Stimulated activated CD8-positive, alpha-beta memory T cell treated with anti-CD3 and anti-CD28 coated beads, Interleukin-7, amount 100 ng/mL, for 24 hours (primary cell): ENCODE results near the gene TRAPPC12.
"Not testable (repeated sequence)": the region's sequence is repeated elsewhere in the genome, so short reads cannot be mapped to it uniquely, and the experiment has no call there.

ENCODE experiments used
- DNase-seq: peaks from one replicate; pipeline ENCODE4 v3.0.0-alpha.2; 2020; ENCODE audit warnings: low read depth

The TRAPPC12 gene

DNA sequence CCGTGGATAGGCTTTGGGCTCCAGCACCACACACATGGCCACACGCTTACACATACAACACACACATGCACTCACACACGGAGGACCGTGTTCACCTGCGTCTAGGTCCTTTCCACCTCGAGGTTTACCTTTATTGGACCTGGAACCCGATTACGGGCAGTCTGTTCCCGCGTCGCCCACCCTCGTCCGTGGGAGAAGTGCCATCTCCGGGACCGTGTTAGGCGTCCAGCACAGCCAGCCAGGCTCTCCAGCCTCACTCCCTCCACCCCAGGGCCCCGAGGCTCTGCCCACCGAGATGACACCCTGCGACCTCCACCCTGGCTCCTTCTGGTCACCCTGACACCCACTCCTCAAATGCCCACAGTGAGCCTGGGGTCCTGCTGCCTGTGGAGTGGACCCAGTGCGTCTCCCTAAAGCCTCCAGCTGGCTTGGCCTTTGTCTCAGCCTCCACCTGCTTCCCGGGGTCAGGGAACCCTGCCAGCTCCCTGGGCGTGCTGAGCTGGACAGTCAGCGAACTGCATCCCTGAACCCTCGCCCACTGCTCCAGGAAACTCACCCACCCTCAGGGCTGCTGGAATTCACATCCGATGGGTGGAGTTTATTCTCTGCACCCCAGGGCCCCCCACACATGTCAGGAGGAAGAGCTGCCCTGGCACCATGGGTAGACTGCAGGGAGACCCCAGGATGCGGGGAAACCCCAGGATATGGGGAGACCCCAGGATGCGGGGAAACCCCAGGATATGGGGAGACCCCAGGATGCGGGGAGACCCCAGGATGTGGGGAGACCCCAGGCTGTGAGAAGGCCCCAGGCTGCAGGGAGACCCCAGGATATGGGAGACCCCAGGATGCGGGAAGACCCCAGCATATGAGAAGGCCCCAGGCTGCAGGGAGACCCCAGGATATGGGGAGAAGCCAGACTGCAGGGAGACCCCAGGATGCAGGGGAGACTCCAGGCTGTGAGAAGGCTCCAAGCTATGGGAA is 106.8 kb downstream of the TRAPPC12 start:
- no peak for DNase-seq

DNA sequence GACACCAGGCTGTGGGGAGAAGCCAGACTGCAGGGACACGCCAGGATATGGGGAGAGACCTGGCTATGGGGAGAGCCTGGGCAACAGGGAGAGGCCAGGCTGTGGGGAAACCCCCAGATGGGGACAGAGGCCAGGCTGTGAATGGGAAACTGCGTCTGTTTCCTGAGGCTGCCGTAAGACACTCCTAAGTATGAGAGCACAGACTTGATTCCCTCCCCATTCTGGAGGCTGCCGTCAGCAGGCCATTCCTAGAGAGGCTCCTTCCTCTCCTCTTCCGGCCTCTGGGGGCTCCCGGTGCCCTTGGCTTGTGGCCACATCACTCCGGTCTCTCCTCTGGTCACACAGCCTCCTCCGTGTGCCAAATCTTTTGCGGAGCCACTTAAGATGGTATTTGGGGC is 107.5 kb downstream of the TRAPPC12 start:
- DNase-seq: no peak

DNA sequence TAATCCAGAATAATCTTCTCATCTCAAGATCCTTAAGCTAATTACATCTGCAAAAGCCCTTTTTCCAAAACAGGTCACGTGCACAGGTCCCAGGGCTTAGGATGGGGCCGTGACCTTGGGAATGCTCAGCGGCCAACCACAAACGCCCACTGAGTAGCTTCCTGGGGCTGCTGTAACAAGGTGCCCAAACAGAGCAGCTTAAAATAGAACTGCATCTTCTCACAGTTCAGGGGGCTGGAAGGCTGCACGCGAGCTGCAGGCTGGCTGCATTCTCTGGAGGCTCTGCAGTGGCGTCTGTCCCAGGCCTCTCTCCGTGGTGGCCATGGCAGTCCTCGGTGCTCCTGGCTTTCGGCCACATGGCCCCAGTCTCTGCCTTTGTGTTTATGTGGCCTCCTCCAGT is 107.9 kb downstream of the TRAPPC12 start:
- DNase-seq: no peak

DNA sequence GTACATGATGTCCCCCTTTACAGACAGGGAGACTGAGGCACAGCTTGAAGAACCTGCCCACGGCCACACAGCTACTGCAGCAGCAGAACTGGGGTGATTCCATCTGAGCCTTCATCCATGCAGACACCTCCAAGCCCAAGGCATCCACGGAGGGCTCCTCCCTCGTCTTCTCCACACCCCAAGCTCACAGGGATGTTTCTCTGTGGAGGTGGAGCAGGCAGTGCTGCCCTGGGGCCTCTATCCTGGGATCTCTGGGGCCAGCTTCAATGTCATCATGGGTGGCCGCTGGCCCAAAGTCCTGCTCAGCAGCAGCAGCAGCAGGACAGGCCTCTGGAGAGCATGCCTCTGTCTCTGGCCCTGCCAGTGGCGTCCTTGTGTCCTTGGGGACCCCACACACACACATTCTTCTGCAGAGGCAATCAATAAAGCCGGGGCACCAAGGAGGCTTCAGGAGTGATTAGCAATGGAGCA is 108.6 kb downstream of the TRAPPC12 start:
- no peak for DNase-seq

GRCh38 chr2:3488855-3489763 is 109.6 kb downstream of the TRAPPC12 start:
- DNase-seq: no peak

DNA sequence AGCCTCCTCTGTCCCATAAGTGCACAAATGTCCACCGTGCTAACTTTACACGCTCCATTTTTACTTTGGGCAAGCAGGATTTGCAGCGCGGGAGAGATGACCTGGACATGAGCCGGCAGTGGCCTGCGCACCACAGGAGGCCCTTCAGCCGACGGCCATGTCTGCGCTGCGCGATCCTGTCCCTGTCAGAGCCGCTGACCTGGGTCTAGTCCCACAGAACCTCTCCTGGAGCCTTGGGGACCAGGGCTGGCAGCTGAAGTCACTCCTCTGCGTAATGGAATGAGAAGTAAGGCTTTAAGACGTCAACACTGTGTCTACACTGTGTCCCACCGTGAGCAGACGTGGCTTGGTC is 110.2 kb downstream of the TRAPPC12 start:
- DNase-seq: no peak

DNA sequence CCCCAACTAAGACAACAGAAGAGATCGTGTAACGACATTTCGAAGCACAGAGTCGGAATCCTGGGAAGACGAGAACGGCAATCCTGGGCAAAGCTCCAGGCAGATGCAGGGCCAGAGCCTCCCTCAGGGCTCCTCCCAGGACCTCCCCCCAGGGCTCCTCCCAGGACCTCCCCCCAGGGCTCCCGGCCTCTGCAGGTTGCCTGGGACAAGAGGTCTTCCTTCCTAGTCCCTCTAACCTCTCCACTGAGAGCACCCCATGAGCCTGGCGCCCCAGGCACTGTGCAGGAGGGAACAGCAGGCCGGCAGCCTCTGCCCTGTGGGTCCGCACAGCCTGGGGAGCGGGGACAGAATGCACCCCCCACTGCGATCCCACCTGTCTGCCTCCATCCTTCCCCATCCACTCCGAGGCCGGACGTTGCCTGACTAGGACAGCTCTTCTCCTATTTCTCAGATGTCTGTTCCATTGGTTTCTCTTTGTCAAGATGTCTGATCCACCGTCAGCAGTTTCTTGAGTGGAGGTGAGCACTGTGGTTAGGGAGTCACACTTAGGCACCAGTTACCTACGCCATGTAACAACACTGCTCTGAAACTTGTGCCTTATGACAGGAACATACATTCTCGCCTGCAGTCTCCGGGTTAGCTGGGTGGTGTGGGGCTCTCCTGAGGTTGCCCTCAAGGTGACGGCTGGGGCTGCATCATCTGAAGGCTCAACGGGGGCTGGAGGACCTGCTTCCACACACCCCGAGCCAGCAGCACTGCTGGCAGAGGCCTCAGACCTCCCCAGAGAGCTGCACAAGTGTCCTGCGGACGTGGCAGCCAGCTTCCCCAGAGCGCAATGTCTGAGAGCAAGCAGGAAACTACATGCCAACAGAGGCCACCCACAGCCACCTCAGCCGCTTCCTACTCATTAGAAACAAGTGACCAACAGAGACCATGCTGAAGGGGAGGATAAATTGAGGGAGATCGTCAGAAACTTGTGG is 111.0 kb downstream of the TRAPPC12 start:
- DNase-seq: no peak

DNA sequence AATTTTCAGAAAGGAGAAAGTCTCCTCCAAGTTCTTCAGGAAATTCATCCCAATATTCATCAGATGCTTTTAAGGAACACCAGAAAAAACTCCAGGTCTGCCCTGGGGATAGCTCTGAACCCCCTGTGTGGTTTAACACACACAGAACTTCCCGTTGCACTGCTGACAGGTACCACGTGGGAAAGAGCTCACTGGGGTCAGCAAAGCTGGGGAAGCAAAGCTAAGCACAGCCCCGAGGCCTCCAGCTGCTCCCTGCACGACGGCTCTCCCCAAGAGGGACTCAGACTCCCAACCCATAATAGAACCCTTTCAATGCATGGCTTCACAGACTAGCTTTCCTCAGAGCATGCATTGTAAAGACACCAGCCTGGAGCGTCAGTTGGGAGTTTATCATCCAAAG is 111.8 kb downstream of the TRAPPC12 start:
- DNase-seq: no peak

GRCh38 chr2:3491716-3492474 is 112.4 kb downstream of the TRAPPC12 start:
- DNase-seq: no peak

- not testable (repeated sequence) for DNase-seq
Observed at GRCh38 chr2:3492475-3492787, 112.9 kb downstream of the TRAPPC12 start.

GRCh38 chr2:3492951-3493614 is 113.6 kb downstream of the TRAPPC12 start:
- DNase-seq: no peak

GRCh38 chr2:3493615-3494007 is 114.1 kb downstream of the TRAPPC12 start:
- no peak for DNase-seq

GRCh38 chr2:3494984-3495666 is 115.6 kb downstream of the TRAPPC12 start:
- no peak for DNase-seq

GRCh38 chr2:3496708-3497080 is 117.2 kb downstream of the TRAPPC12 start:
- DNase-seq: not testable (repeated sequence)

DNA sequence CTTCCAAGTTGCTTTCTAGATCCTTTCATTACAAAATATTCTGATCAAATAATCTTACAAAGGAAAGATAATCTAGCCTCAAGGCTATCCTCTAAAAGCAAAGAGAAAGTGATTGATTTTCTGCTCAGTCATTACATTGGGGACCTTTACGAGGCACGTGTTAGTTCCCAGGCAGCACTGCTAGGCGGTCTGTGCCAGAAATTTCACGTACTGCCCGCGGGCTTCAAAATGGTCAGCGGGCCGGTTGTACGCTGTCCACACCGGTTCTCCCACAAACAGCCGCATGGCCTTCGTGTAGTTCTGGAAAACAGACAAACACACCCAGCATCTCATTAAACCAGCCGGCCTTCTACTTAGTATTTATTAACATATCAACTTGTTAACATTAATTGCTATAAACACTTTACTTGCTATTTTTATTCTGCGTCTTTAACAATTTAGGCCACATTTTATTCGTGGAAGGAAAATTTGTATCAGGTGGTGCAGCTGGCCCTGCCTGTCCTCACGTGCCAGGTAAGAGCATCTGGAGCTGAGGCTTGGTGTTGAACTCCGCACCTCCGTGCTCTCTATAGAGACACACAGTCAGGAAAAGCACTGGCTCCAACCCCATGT is 119.4 kb downstream of the TRAPPC12 start:
- DNase-seq: no peak

- no peak for DNase-seq
Observed at GRCh38 chr2:3500326-3500899, 120.9 kb downstream of the TRAPPC12 start.

DNA sequence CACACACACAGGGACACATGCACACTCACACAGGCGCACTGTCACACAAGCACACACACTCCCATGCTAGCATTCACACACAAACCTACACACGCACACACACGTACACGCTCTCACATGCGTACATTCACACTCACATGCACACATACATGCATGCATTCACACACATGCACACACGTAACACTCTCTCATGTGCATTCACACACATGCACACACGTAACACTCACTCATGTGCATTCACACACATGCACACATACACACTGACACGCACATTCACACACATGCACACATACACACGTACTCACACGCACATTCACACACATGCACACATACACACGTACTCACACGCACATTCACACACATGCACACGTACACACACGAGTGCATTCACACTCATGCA is 123.6 kb downstream of the TRAPPC12 start:
- DNase-seq: no peak

DNA sequence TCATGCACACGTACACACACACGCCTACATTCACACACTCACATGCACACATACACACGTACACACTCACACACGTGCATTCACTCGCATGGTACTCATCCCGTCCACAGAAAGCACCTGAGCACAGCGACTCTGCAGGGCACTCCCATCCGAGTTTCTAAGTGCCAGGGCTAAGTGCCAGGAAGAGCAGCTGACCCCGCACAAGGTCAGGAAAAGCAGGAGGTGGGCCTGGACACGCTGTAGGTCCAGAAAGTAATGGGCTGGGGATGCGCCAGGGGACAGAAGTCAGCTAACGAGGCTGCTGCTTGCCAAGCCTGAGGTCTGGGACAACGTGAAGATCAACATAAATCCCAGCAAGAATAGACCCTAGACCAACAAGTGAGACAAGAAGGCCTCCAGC is 124.0 kb downstream of the TRAPPC12 start:
- no peak for DNase-seq

GRCh38 chr2:3504741-3505140 is 125.2 kb downstream of the TRAPPC12 start:
- no peak for DNase-seq
